GM12874 (cell line): ENCODE results near the gene PRKCD.

ENCODE experiments used
- TF ChIP-seq, protein P1 (sequence below): IDR thresholded peaks from 2 replicates; pipeline ENCODE4 v1.5.1; 2011; ENCODE audit warnings: low read depth, mild to moderate bottlenecking, control low read depth, low read length, moderate library complexity; ENCODE audit not compliant: insufficient read depth

Gene PRKCD

DNA sequence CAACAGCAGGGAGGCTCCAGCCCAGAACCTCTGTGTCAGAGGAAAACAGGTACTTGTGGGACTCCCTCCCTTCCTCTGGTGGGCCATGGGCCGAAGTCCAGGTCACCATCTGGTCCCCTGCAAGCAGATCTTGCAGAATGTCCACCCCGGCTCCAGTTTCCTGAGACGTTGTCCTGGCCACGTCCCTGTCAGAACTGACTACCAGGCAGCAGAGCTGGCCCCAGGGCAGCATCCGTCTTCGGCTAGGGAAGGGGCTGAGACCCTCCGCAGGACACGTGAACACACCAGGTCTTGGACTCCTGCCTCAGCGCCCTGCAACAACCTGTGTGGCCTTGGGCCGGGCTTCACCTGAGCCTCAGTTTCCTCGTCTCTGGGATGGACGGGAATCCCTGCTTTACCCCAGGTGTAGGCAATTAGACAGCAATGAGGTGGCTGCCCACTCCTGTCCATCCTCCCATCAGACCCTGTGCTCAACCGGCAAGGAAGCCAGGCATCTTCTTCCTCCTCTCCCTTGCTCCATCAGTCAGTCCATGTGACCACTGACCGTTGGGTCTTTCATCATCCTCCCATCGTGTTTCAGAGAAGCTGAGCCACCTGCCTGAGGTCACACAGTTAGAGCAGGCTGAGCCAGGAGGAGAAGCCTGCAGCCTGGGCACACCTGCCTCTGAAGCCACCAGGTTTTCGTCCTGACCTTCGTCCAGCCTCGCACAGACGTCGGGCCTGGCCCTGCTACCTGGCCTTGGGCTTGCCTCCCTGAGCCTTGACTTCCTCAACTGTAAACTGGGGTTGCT is 8.9 kb upstream of the PRKCD start:
- TF ChIP-seq, protein P1, sequence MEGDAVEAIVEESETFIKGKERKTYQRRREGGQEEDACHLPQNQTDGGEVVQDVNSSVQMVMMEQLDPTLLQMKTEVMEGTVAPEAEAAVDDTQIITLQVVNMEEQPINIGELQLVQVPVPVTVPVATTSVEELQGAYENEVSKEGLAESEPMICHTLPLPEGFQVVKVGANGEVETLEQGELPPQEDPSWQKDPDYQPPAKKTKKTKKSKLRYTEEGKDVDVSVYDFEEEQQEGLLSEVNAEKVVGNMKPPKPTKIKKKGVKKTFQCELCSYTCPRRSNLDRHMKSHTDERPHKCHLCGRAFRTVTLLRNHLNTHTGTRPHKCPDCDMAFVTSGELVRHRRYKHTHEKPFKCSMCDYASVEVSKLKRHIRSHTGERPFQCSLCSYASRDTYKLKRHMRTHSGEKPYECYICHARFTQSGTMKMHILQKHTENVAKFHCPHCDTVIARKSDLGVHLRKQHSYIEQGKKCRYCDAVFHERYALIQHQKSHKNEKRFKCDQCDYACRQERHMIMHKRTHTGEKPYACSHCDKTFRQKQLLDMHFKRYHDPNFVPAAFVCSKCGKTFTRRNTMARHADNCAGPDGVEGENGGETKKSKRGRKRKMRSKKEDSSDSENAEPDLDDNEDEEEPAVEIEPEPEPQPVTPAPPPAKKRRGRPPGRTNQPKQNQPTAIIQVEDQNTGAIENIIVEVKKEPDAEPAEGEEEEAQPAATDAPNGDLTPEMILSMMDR: no peak

DNA sequence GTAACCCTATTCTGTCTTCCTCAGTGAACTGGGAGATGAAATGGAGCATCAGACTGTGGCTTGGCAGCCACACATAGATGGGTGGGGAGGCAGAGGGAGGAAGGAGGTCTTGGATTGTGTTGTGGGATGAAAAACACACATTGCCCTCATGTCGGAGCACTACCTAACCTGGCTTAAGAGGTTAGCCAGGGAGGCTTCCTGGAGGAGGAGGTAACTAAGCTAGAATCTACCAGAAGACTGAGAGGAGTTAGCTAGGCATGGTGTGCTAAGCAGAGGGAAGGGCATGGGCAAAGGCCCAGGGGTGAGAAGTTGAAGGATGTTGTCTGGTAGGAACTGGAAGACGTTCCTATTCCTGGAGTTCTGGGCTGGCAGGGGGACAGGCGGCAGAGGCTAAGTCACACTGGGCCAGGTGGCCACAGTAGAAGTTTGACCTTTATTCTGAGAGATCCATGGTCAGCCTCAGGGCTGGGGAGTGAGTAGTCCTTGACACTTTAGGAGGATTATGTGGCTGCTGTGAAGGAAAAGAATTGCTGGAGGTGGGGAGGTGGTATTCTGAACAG is 7.7 kb upstream of the PRKCD start:
- TF ChIP-seq, protein P1: no peak

DNA sequence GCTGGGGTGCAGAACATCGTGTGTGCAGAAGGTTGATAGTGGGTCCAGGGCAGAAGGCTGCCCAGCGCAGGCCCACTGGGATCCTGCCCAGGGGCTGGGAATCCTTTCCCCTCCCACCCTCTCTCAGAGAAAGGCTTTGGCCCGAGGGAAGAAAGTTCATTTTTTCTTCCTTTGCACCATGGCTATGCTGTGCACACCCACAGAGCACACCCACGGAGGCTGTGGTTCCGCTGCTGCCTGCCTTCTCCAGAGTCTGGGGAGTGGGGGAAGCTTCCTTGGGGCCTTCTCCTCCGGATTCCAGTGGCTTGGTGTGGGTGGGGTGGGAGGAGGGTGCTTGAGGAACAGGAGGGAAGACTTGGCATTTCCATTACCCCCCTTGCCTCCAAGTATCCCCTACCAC is 7.0 kb upstream of the PRKCD start:
- TF ChIP-seq, protein P1: no peak

DNA sequence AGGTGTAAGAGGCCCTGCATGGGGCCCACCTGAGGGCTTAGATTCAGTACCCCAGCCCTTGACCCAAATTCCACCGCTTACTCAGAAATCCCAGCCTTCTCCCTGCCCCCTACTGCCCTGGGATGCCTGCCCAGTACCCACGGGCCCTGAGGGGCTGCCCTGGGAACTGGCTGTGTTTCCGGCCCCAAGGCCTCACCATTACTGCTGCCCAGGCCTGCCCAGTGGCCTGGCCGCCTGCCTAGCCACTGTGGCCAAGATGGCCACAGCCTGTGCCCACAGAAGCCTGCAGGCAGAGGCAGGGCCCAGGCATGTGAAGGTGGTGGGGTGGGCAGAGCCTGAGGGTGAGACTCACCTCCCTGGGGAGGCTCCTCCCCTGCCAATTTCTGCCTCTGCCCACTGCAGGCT is 6.1 kb upstream of the PRKCD start:
- TF ChIP-seq, protein P1: no peak

DNA sequence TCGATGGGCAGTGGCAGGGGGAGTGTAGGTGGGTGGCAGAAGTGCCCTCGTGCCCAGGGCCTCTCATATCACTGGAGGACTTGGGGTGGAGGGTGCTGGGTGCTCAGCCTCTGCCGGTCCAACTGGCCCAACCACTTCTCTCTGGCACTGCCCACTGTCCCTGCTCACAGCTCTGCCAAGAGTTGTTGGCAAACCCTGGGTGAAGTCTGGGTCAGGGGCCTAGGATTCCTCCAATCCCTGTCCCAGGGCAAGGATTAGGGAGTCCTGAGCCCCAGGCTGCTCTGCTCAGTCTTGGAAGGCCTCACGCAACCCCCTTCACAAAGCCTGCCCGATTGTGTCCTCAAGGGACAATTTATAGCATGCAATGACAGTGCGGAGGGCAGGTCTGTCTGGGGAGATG is 5.2 kb upstream of the PRKCD start:
- TF ChIP-seq, protein P1: no peak

DNA sequence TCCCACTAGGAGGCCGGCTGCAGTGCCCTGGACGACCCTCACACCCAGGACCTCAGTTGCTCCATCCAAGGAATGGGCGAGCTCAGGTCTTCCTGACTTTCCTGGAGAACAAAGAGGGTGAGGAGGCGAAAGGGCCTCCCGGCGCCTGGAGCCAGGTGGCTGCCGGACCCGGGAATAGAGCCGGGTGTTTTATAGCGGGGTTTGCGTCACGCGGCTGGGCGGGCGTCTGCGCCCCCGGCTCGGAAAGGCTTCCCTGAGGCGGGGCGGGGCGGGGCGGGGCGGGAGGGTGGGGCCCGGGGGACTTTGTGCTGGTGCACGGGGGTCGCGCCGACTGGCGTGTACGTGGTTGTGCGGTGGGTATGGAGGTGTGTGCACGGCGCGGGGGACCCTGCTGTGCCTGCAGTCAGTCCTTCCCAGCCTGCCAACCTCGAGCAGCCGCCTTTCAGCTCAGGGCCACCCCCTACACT is 4.6 kb upstream of the PRKCD start:
- TF ChIP-seq, protein P1: no peak

DNA sequence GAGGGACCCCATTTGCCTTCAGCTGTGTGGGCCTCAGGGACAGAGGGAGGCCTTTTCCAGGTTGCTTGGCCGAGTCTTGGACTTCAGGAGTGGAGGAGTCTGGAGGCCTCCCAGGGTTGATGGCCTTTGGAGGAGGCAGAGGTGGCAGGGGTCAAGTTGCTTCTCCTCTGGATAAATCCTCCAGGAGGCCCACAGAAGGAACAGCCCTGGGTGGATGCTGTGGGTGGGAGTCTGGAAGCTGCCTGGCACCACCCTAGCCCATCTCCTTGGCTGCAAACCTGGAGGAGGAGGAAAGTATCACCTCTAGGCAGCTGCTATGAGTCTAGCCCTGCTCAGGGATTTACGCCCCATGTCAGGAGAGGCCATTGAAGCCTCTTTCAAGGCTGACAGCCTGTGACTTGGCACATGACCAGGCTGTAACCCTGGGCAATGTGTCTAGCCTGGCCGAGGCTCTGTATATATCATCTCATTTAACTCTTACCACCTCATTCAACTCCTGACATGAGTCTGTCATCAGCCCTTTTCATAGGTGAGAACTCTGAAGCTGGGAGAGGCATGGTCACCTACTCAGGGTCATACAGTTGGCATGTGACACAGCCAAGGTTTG is 2.9 kb upstream of the PRKCD start:
- TF ChIP-seq, protein P1: no peak
